HEK293T (cell line): ENCODE data around the gene NOG.

ENCODE experiments used
- CTCF ChIA-PET: fragments of 350-600 bp; formaldehyde crosslinking; extraction: SDS; loops from one replicate; lab custom pipeline; 2021; ENCODE audit warnings: antibody characterized with exemption, inconsistent platforms; lab: Yijun Ruan, JAX
- POLR2A ChIA-PET: fragments of 350-600 bp; formaldehyde crosslinking; extraction: SDS; loops from one replicate; lab custom pipeline; 2020; ENCODE audit warnings: antibody characterized with exemption, inconsistent platforms; lab: Yijun Ruan, JAX
- DNase-seq: peaks from one replicate; pipeline ENCODE4 v3.0.0; 2012; ENCODE audit warnings: mixed read lengths; ENCODE audit errors: extremely low spot score
- ARNT ChIP-seq: fragments of 450-650 bp; IDR thresholded peaks from 2 replicates; pipeline ENCODE4 v1.6.1; 2017; ENCODE audit warnings: mild to moderate bottlenecking
- BHLHE40 ChIP-seq: fragments of 450-650 bp; IDR thresholded peaks from 2 replicates; pipeline ENCODE4 v1.6.1; 2016; ENCODE audit warnings: mild to moderate bottlenecking, moderate library complexity, borderline replicate concordance
- CTBP1 ChIP-seq: fragments of 450-650 bp; IDR thresholded peaks from 2 replicates; pipeline ENCODE4 v1.6.1; 2016; ENCODE audit warnings: borderline replicate concordance
- ELF4 ChIP-seq: fragments of 450-650 bp; IDR thresholded peaks from 2 replicates; pipeline ENCODE4 v1.6.1; 2017; ENCODE audit warnings: antibody characterized with exemption
- FOXA1 ChIP-seq: fragments of 450-650 bp; IDR thresholded peaks from 2 replicates; pipeline ENCODE4 v1.6.1; 2016; ENCODE audit warnings: mild to moderate bottlenecking
- FOXK2 ChIP-seq: fragments of 450-650 bp; IDR thresholded peaks from 2 replicates; pipeline ENCODE4 v1.6.1; 2016; ENCODE audit warnings: mild to moderate bottlenecking
- FOXM1 ChIP-seq: fragments of 450-650 bp; IDR thresholded peaks from 2 replicates; pipeline ENCODE4 v1.6.1; 2017; ENCODE audit warnings: mild to moderate bottlenecking, borderline replicate concordance
- HDGF ChIP-seq: fragments of 450-650 bp; IDR thresholded peaks from 2 replicates; pipeline ENCODE4 v1.6.1; 2017; ENCODE audit warnings: antibody characterized with exemption, borderline replicate concordance
- L3MBTL2 ChIP-seq: fragments of 450-650 bp; conservative IDR thresholded peaks from 2 replicates; pipeline ENCODE4 v1.6.1; 2016; ENCODE audit warnings: mild to moderate bottlenecking
- LEF1 ChIP-seq: fragments of 450-650 bp; IDR thresholded peaks from 2 replicates; pipeline ENCODE4 v1.6.1; 2017; ENCODE audit warnings: mild to moderate bottlenecking, borderline replicate concordance
- NFRKB ChIP-seq: fragments of 450-650 bp; IDR thresholded peaks from 2 replicates; pipeline ENCODE4 v1.6.1; 2016; ENCODE audit warnings: mild to moderate bottlenecking, moderate library complexity
- SP1 ChIP-seq: fragments of 450-650 bp; IDR thresholded peaks from 2 replicates; pipeline ENCODE4 v1.6.1; 2017
- SUZ12 ChIP-seq: fragments of 450-650 bp; IDR thresholded peaks from 2 replicates; pipeline ENCODE4 v1.6.1; 2016; ENCODE audit warnings: mild to moderate bottlenecking
- TARDBP ChIP-seq: fragments of 450-650 bp; IDR thresholded peaks from 2 replicates; pipeline ENCODE4 v1.6.1; 2016
- ZNF384 ChIP-seq: fragments of 450-650 bp; IDR thresholded peaks from 2 replicates; pipeline ENCODE4 v1.6.1; 2016
- TF ChIP-seq, protein P1 (sequence below): fragments of 450-650 bp; IDR thresholded peaks from 2 replicates; pipeline ENCODE4 v1.6.1; 2016

The NOG gene

DNA sequence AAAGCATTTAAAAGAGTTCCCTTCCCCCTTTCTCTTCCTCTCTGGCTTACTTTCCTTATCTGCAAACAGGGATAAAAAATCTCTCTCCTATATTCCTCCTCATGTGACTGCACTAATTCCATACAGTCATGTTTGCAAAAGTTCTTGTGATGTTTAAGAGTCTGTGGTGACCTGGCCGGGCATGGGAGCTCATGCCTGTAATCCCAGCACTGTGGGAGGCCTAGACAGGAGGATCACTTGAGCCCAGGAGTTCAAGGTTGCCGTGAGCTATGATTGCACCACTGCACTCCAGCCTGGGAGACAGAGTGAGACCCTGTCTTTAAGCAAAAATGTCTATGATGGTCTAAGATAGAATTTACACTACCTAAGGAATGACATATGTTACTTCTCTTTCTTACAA is 19.6 kb downstream of the NOG start:
- POLR2A ChIA-PET, result no interaction called here
- TF ChIP-seq BHLHE40, result no peak
- TF ChIP-seq LEF1, result no peak
- no peak for TF ChIP-seq FOXM1
- no peak for TF ChIP-seq ELF4
- TF ChIP-seq FOXA1, result no peak
- no peak for TF ChIP-seq ARNT
- TF ChIP-seq SUZ12, result no peak
- no peak for TF ChIP-seq SP1
- TF ChIP-seq TARDBP, result no peak
- TF ChIP-seq, protein P1, sequence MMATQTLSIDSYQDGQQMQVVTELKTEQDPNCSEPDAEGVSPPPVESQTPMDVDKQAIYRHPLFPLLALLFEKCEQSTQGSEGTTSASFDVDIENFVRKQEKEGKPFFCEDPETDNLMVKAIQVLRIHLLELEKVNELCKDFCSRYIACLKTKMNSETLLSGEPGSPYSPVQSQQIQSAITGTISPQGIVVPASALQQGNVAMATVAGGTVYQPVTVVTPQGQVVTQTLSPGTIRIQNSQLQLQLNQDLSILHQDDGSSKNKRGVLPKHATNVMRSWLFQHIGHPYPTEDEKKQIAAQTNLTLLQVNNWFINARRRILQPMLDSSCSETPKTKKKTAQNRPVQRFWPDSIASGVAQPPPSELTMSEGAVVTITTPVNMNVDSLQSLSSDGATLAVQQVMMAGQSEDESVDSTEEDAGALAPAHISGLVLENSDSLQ, result no peak
- no peak for TF ChIP-seq NFRKB
- TF ChIP-seq ZNF384, result no peak
- no peak for DNase-seq
- CTCF ChIA-PET, result no interaction called here

DNA sequence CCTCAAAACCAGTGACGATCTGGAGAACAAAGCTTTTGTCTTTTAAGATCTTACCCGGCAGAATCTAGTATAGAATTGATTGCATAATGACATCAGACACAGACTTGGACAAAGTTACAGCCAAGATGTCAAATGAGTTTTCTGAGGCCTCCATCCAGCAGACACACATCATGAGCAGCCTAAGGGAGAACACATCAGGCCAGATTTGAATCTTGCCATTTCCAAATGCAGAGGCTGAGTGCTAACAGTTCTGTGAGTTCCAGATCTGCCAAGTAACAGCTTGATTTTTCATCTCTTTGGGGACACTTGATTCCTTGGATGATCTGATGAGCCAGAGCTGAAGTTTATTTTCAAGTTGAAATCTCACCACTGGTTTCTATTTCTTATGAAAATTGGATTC is 21.0 kb downstream of the NOG start:
- CTCF ChIA-PET, result interaction anchor here (1.2 kb wide), 1 partner anchor 10 kb away, joined by 3 read pairs; no protein-coding TSS in a partner anchor
- TF ChIP-seq, protein P1, result no peak
- no peak for TF ChIP-seq L3MBTL2
- no peak for TF ChIP-seq ELF4
- TF ChIP-seq CTBP1, result no peak

DNA sequence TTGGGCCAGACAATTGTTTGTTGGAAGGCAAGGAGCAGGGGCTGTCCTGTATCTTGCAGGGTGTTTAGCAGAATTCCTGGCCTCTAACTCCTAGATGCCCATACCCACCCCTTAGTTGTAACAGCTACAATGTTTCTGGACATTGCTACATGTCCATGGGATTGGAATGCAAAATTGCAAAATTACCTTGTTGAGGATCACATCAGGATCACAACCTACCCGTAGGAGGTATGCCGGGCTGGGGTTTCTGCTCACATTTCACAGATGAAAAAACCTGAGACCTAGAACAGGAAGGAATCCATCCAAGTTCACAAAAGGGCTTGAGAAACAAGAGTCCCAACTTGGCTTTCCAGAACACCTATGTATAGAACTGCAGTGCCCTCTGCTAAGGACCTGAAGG is 22.7 kb downstream of the NOG start:
- no peak for DNase-seq
- ChIA-PET POLR2A (no interaction called here), CTCF (no interaction called here)
- TF ChIP-seq ELF4 (no peak), L3MBTL2 (no peak), NFRKB (no peak), ZNF384 (no peak), CTBP1 (no peak), BHLHE40 (no peak), ARNT (no peak), FOXM1 (no peak), FOXA1 (no peak), SP1 (no peak), SUZ12 (no peak), FOXK2 (no peak), HDGF (no peak), LEF1 (no peak), TARDBP (no peak)
- TF ChIP-seq, protein P1, result no peak

More for the DNA sequence above, 21.0 kb downstream of the NOG start:
- POLR2A ChIA-PET, result no interaction called here
- DNase-seq, result no peak

DNA sequence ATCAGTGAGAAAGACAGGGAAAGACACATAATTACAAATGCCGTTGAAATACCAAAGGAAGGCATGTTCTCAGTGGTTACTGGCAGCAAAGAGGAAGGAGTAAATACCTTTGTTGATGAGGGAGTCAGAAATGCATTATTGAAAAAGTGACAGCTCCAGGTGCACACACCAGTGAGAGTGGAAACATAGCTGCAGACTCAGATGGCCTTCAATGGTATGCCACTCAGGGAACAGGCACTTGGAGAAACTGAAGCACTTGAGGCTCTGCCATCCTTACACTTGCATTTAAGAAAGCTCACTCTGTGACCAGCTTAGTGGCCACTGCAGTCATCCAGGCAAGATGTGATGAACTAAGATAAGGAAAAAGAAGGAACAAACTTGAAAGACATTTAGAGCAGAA is 29.9 kb downstream of the NOG start:
- ChIA-PET CTCF (no interaction called here), POLR2A (no interaction called here)
- no peak for DNase-seq
- TF ChIP-seq HDGF, result no peak
- no peak for TF ChIP-seq TARDBP
- no peak for TF ChIP-seq ELF4
- no peak for TF ChIP-seq ARNT
- no peak for TF ChIP-seq FOXK2

DNA sequence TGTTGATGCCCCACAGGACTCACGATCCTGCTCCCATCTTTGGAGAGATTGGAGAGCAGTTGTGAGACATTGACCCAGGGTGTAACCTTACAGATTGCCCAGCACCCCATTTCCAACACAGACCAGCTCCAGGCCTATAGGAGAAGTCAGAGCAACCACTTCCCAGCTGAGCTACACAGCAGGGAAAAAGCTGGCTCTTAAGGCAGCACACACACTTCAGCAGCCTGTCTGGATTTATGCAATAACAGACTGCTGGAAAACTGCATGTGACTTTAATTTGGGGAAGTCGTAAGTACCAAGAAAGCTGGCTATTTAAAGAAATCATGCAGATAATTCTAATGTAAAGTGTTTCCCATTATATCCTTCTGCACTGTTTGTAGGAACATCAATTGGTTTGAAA is 30.8 kb downstream of the NOG start:
- POLR2A ChIA-PET, result no interaction called here
- TF ChIP-seq ELF4, result no peak
- no peak for TF ChIP-seq TARDBP
- TF ChIP-seq L3MBTL2, result no peak
- TF ChIP-seq FOXK2, result no peak
- TF ChIP-seq, protein P1, result no peak
- no peak for TF ChIP-seq NFRKB
- no peak for TF ChIP-seq HDGF
- TF ChIP-seq SUZ12, result no peak
- TF ChIP-seq LEF1, result no peak
- TF ChIP-seq BHLHE40, result no peak
- TF ChIP-seq ZNF384, result no peak
- no peak for TF ChIP-seq ARNT
- TF ChIP-seq FOXM1, result no peak
- no peak for TF ChIP-seq SP1
- no peak for TF ChIP-seq FOXA1
- TF ChIP-seq CTBP1, result no peak
- no peak for DNase-seq
- CTCF ChIA-PET, result interaction anchor here (1.0 kb wide), 1 partner anchor 10 kb away, joined by 3 read pairs; no protein-coding TSS in a partner anchor

DNA sequence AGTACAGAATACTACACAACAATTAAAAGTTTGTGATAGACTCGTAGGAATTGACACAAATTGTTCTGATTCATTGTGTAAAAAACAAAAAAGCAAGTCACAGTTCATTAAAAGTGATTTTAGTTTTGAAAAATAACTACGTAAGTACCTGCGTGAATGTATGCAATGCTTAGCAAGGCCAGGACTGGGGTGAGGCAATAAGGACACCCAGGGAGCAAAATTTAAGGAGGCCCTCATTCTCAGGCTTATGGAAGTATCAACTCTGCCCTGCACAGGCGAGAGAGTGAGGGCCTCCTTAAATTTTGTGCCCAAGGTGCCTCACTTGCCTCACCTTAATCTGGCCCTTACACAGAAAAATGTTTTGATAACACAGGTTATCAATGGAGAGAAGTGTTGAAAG is 31.4 kb downstream of the NOG start:
- POLR2A ChIA-PET, result no interaction called here
- DNase-seq, result no peak
- TF ChIP-seq, protein P1, result no peak
- no peak for TF ChIP-seq LEF1
- no peak for TF ChIP-seq FOXK2
- no peak for TF ChIP-seq CTBP1
- no peak for TF ChIP-seq ARNT
- no peak for TF ChIP-seq TARDBP
- no peak for TF ChIP-seq FOXA1
- TF ChIP-seq SUZ12, result no peak
- TF ChIP-seq SP1, result no peak
- no peak for TF ChIP-seq ZNF384
- no peak for TF ChIP-seq L3MBTL2
- no peak for TF ChIP-seq NFRKB
- no peak for TF ChIP-seq ELF4
- TF ChIP-seq BHLHE40, result no peak
- no peak for TF ChIP-seq FOXM1
- no peak for TF ChIP-seq HDGF
- CTCF ChIA-PET, result interaction anchor here (1.0 kb wide), 1 partner anchor 10 kb away, joined by 3 read pairs; no protein-coding TSS in a partner anchor
